Measurements from ENCODE around the gene FAXDC2.

The FAXDC2 gene

DNA sequence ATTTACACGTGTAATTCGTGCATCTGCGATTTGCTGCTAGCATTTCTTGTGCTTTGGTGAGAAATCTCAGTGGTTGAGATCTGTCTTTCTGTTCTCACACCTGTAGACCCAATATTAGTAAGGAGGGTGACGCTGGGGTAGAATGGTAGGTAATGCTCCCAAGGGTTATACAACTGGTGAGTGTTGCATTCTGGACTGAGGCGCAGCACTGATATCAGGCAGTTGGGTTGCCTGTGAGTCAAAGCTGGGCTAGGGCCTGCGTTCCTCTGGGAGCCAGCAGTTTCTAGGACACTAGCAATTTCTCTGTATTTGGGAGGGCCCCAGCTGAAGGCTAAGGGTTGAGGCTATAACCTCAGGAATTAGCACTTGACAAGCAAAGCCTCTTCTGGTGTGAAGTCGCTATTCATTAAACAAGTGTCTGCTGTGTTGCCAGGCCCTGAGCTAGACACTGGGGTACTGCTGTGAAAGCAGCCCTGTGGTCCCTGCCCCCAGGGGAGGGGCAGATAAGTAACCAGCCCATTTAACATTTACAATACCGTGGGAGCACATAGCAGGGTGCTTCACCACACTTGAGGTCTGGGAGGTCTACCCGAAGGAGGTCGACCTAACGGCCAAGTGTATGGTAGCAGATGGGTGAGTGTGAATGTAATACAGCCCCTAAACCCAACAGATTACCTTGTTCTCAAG, 66.5 kb downstream of the FAXDC2 start:
- TF ChIP-seq, protein P1, sequence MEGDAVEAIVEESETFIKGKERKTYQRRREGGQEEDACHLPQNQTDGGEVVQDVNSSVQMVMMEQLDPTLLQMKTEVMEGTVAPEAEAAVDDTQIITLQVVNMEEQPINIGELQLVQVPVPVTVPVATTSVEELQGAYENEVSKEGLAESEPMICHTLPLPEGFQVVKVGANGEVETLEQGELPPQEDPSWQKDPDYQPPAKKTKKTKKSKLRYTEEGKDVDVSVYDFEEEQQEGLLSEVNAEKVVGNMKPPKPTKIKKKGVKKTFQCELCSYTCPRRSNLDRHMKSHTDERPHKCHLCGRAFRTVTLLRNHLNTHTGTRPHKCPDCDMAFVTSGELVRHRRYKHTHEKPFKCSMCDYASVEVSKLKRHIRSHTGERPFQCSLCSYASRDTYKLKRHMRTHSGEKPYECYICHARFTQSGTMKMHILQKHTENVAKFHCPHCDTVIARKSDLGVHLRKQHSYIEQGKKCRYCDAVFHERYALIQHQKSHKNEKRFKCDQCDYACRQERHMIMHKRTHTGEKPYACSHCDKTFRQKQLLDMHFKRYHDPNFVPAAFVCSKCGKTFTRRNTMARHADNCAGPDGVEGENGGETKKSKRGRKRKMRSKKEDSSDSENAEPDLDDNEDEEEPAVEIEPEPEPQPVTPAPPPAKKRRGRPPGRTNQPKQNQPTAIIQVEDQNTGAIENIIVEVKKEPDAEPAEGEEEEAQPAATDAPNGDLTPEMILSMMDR (IDR thresholded peaks at IDR 0.05; ENCODE audit: low read depth, low read length) = no peak
- no peak overlapping the region for H3K4me3 ChIP-seq (ENCODE audit: low read depth, low read length)

DNA sequence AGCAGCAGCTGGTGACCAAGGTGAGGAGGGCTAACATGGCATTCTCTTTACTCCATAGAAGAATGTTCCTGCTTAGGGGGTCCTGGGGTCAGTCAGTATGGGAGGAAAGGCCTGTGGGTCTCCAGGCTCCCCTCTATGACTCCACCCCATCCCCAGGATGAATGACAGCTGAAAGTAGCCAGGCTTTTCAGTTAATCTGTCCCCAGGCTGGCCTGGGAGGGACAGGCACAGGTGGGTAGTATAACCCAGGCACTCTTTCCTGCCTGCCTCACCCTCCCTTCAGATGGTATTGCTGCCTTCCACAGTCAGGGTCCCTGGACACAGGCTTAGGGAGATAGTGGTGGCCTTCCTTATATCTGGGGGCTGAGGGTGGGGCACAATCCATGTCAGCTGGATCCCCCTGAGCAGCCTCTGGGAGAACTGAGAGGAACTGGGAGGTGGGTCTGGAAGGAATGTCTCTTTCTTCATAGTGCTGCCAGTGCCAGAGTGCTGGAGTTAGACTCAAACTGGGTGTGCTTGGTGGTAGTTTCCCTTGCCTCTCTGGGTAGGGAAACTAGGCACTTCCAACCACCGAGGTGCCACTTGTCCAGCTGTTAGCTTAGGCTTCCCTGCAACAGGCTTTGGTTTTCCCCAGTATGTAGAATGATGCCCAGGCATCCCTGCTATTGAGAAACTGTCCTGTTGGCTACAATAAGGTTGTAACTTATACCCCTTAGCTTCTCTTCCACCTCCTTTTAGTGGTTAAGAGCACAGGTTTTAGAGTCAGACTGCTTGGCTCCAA, 67.4 kb downstream of the FAXDC2 start:
- no peak overlapping the region for H3K4me3 ChIP-seq (ENCODE audit: low read depth, low read length)
- TF ChIP-seq, protein P1 (IDR thresholded peaks at IDR 0.05; ENCODE audit: low read depth, low read length) = no peak

DNA sequence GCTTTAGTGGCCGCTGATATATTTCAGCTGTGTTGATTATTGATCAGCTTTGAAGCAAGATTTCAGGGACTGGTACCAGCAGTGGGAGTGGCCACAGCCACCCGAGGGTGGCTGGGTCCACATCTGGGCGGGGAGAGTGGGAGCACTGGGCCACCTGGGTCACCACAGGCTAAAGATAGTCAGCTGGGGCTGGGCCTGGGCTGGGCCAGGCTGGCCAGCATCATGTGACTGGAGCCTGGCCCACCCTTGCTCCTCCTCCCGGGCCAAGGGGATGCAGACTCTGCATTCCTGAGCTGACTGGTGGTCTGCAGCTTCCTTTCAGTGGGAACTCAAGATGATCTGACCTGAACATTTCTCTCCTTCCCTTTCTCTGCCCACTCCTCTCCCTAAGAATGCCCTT, 68.1 kb downstream of the FAXDC2 start:
- TF ChIP-seq, protein P1 (IDR thresholded peaks at IDR 0.05; ENCODE audit: low read depth, low read length) = no peak
- no peak overlapping the region for H3K4me3 ChIP-seq (ENCODE audit: low read depth, low read length)

DNA sequence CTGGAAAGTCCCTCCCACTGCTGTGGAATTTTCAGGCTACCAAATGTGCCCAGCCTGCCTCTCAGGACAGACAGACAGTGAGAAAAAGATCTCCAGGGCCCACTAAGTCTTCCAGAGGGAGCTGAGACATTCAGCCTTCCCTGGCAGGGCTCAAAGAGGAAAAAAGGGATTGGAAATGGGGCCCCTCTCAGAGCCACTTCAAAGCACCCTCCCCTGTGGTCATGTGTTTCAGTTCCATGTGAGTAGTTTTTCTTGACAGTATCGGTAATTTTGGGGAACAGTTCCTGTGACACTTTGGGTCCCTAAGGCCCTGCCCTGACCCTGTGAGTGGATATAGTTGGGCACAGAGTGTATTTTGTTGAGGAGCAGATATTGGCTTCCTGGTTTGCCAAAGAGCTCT, 70.3 kb downstream of the FAXDC2 start:
- H3K4me3 ChIP-seq (ENCODE audit: low read depth, low read length) = no peak overlapping the region

GRCh38 chr5:154779105-154779504, 71.3 kb downstream of the FAXDC2 start:
- TF ChIP-seq, protein P1 (IDR thresholded peaks at IDR 0.05; ENCODE audit: low read depth, low read length) = no peak

More for the DNA sequence above, 70.3 kb downstream of the FAXDC2 start:
- TF ChIP-seq, protein P1 (IDR thresholded peaks at IDR 0.05; ENCODE audit: low read depth, low read length) = no peak

DNA sequence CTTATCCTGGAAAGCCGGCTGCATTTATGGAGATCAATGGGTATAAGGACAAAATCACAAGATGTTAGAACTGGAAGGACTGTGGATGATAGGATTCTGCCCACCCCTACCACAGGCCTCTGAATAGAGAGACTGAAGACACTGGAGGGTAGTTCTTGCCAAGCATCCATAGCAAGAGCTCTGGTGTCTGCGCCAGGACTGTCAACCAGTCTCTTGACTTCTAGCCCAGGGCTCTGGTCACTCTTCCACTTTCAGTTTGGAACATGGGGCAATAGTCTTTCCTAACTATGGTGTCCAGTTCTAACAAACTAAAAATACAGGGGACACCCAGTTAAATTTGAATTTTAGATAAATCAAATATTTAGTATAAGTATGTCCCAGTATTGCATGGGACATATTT, 71.9 kb downstream of the FAXDC2 start:
- TF ChIP-seq, protein P1 (IDR thresholded peaks at IDR 0.05; ENCODE audit: low read depth, low read length) = no peak
- no peak overlapping the region for H3K4me3 ChIP-seq (ENCODE audit: low read depth, low read length)

More at GRCh38 chr5:154779105-154779504, 71.3 kb downstream of the FAXDC2 start:
- no peak overlapping the region for H3K4me3 ChIP-seq (ENCODE audit: low read depth, low read length)

DNA sequence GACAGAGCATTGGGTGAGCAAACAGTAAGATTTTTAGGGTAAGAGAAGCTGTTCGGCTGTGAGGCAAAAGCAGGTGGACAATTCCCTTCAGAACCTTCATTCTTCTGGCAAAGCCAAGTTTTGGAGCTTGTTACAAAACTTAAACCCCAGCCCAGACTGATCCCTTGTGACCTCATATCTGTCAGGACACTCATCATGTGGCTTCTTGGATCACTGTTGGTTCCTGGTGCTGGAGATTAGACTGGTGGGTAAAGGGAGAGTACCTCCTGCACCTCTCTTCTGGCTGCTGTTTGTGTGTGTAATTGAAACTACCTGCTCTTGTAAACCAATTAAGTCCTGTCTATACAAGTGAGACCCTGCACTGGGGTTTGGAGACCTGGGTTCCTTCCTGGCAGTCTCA, 74.2 kb downstream of the FAXDC2 start:
- TF ChIP-seq, protein P1 (IDR thresholded peaks at IDR 0.05; ENCODE audit: low read depth, low read length) = no peak
- H3K4me3 ChIP-seq (ENCODE audit: low read depth, low read length) = no peak overlapping the region
